DOHH2 (cell line): ENCODE data around the gene PTBP1.

Experiments used
- H3F3A ChIP-seq: fragments of 200-600 bp; sonication (generic), shearing (Covaris generic); 2 replicates; pipeline ENCODE4 v1.6.0; 2016; ENCODE audit warnings: antibody characterized with exemption, mild to moderate bottlenecking; ENCODE audit not compliant: control insufficient read depth, insufficient read depth
- H3K27ac ChIP-seq: fragments of 200-600 bp; sonication (generic); 2 replicates; pipeline ENCODE4 v1.5.1; 2014; ENCODE audit warnings: low read depth, mild to moderate bottlenecking, low read length, moderate library complexity
- H3K27me3 ChIP-seq: fragments of 200-600 bp; sonication (generic); 2 replicates; pipeline ENCODE4 v1.6.1; 2014; ENCODE audit warnings: mild to moderate bottlenecking, low read length, mixed read lengths; ENCODE audit not compliant: control insufficient read depth
- H3K36me3 ChIP-seq: fragments of 200-600 bp; sonication (generic); 2 replicates; pipeline ENCODE4 v1.6.1; 2014; ENCODE audit warnings: mild to moderate bottlenecking, low read length, moderate library complexity, mixed read lengths; ENCODE audit not compliant: control insufficient read depth
- H3K4me1 ChIP-seq: fragments of 200-600 bp; sonication (generic); 2 replicates; pipeline ENCODE4 v1.6.1; 2014; ENCODE audit warnings: mild to moderate bottlenecking, low read length, mixed read lengths; ENCODE audit not compliant: control insufficient read depth
- H3K4me2 ChIP-seq: fragments of 200-600 bp; sonication (generic); 2 replicates; pipeline ENCODE4 v1.6.0; 2014; ENCODE audit warnings: mild to moderate bottlenecking, low read length, moderate library complexity
- H3K4me3 ChIP-seq: fragments of 200-600 bp; sonication (generic); 2 replicates; pipeline ENCODE4 v1.5.1; 2014; ENCODE audit warnings: mild to moderate bottlenecking, low read length, mixed read lengths
- H3K79me2 ChIP-seq: fragments of 200-600 bp; sonication (generic); 2 replicates; pipeline ENCODE4 v1.6.1; 2014; ENCODE audit warnings: mild to moderate bottlenecking, low read length, mixed read lengths; ENCODE audit not compliant: control insufficient read depth
- H3K9me2 ChIP-seq: fragments of 200-600 bp; sonication (generic); replicated peaks from 2 replicates; pipeline ENCODE4 v1.6.1; 2014; ENCODE audit warnings: mild to moderate bottlenecking, low read length, mixed read lengths; ENCODE audit not compliant: control insufficient read depth
- H3K9me3 ChIP-seq: fragments of 200-600 bp; sonication (generic); 2 replicates; pipeline ENCODE4 v1.6.1; 2014; ENCODE audit warnings: antibody characterized with exemption, low read length, mixed read lengths; ENCODE audit not compliant: control insufficient read depth, insufficient read depth
- H4K20me1 ChIP-seq: fragments of 200-600 bp; sonication (generic); 2 replicates; pipeline ENCODE4 v1.6.0; 2014; ENCODE audit warnings: low read depth, mild to moderate bottlenecking, antibody characterized with exemption, low read length, moderate library complexity; ENCODE audit not compliant: control insufficient read depth, insufficient read depth
- EZH2phosphoT487 ChIP-seq: fragments of 200-600 bp; sonication (generic); IDR thresholded peaks from 2 replicates; pipeline ENCODE4 v1.6.1; 2017; ENCODE audit warnings: borderline replicate concordance, mild to moderate bottlenecking, antibody characterized with exemption, low read length, moderate library complexity, mixed read lengths
- TF ChIP-seq, protein P1 (sequence below): fragments of 200-600 bp; sonication (generic); IDR thresholded peaks from one replicate; pipeline ENCODE4 v1.5.1; 2014; ENCODE audit warnings: antibody characterized with exemption, mild to moderate bottlenecking, low read depth, low read length; ENCODE audit not compliant: poor library complexity, severe bottlenecking

PTBP1 gene

DNA sequence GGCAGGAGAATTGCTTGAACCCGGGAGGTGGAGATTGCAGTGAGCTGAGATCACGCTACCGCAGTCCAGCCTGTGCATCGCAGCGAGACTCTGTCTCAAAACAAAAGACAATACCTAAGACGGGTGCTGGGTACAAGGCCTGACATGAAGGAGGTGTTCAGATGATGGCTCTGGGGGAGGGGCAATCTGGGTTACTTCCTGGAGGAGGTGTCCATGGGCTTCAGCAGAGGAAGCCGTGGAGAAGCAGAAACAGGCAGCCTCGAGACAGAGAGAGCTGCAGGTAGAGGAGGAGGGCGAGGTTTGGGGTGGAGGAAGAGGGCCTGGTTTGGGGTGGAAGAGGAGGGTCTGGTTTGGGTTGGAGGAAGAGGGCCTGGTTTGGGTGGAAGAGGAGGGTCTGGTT, 42.7 kb upstream of the PTBP1 start:
- H3K4me3 ChIP-seq, result no peak overlapping the region
- H3K4me2 ChIP-seq, result no peak overlapping the region
- H3K9me3 ChIP-seq, result peaks cover 21% of the 10 kb centered on the region; the same call in 1 of the 2 replicates
- no peaks in the 10 kb centered on the region for H3K9me2 ChIP-seq
- H3K27ac ChIP-seq, result no peak overlapping the region
- no peaks in the 10 kb centered on the region for H4K20me1 ChIP-seq
- no peaks in the 10 kb centered on the region for H3K27me3 ChIP-seq
- H3F3A ChIP-seq, result no peaks in the 10 kb centered on the region
- no peaks in the 10 kb centered on the region for H3K4me1 ChIP-seq
- TF ChIP-seq EZH2phosphoT487, result no peak
- TF ChIP-seq, protein P1, sequence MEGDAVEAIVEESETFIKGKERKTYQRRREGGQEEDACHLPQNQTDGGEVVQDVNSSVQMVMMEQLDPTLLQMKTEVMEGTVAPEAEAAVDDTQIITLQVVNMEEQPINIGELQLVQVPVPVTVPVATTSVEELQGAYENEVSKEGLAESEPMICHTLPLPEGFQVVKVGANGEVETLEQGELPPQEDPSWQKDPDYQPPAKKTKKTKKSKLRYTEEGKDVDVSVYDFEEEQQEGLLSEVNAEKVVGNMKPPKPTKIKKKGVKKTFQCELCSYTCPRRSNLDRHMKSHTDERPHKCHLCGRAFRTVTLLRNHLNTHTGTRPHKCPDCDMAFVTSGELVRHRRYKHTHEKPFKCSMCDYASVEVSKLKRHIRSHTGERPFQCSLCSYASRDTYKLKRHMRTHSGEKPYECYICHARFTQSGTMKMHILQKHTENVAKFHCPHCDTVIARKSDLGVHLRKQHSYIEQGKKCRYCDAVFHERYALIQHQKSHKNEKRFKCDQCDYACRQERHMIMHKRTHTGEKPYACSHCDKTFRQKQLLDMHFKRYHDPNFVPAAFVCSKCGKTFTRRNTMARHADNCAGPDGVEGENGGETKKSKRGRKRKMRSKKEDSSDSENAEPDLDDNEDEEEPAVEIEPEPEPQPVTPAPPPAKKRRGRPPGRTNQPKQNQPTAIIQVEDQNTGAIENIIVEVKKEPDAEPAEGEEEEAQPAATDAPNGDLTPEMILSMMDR, result no peak
- H3K36me3 ChIP-seq, result no peaks in the 10 kb centered on the region
- no peaks in the 10 kb centered on the region for H3K79me2 ChIP-seq

DNA sequence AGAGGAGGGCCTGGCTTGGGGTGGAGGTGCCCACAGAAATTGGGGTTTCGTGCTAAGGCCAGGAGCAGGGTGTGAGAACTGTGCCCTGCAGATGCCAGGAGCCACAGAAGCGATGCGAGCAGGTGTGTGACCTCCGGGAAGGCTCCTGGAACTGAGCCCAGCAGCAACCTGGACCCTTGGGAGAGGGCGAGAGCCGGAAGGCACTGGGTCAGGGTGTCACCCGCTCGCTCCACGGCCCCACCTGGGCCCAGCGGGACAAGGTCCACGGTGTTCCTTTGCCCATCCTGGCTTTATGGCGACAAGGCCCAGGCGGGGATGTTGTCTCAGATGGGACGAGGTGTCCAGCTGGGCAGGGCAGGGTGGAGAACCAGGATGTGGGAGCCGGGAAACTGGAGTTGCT, 42.2 kb upstream of the PTBP1 start:
- Histone ChIP-seq H3K4me3 (no peak overlapping the region), H3F3A (no peaks in the 10 kb centered on the region), H3K36me3 (no peaks in the 10 kb centered on the region), H3K9me3 (peaks cover 21% of the 10 kb centered on the region; the same call in 1 of the 2 replicates), H3K4me1 (no peaks in the 10 kb centered on the region), H4K20me1 (no peaks in the 10 kb centered on the region), H3K79me2 (no peaks in the 10 kb centered on the region), H3K9me2 (no peaks in the 10 kb centered on the region), H3K27me3 (no peaks in the 10 kb centered on the region), H3K27ac (no peak overlapping the region), H3K4me2 (no peak overlapping the region)
- TF ChIP-seq, protein P1, result no peak
- no peak for TF ChIP-seq EZH2phosphoT487

DNA sequence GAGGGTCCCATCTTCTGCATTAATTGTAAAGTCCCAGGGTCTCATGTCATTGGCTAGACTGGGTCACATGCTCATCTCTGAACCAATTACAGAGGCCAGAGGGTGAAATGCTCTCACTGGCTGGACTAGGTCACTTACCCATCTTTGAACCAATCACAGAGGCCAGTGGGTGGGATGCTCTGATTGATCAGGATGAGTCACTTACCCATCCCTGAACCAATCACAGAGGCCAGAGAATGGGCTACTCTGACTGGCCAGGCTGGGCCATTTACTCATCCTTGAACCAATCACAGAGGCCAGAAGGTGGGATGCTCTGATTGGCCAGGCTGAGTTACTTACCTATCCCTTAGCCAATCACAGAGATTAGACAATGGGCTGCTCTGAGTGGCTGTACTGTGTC, 41.0 kb upstream of the PTBP1 start:
- Histone ChIP-seq H3K4me1 (no peaks in the 10 kb centered on the region), H3K4me2 (no peak overlapping the region)

More for the DNA sequence above, 41.0 kb upstream of the PTBP1 start:
- no peak overlapping the region for H3K27ac ChIP-seq
- no peaks in the 10 kb centered on the region for H3K79me2 ChIP-seq
- no peaks in the 10 kb centered on the region for H3K36me3 ChIP-seq
- no peak overlapping the region for H3K4me3 ChIP-seq
- no peaks in the 10 kb centered on the region for H3F3A ChIP-seq
- TF ChIP-seq, protein P1, result no peak
- TF ChIP-seq EZH2phosphoT487, result no peak
- peaks cover 21% of the 10 kb centered on the region; the same call in 1 of the 2 replicates for H3K9me3 ChIP-seq
- H4K20me1 ChIP-seq, result no peaks in the 10 kb centered on the region
- no peaks in the 10 kb centered on the region for H3K27me3 ChIP-seq
- no peaks in the 10 kb centered on the region for H3K9me2 ChIP-seq
